OCI-LY1 (cell line): ENCODE measurements around the gene ARF3.

Experiments
- EZH2 ChIP-seq: fragments of 200-600 bp; sonication (generic), shearing (Covaris generic); IDR thresholded peaks from 2 replicates; pipeline ENCODE4 v1.8.0; 2017; ENCODE audit warnings: borderline replicate concordance, mixed run types, mild to moderate bottlenecking, antibody characterized with exemption, low read length, moderate library complexity, mixed read lengths
- TF ChIP-seq, protein P1 (sequence below): fragments of 200-600 bp; sonication (generic), shearing (Covaris generic); IDR thresholded peaks from 2 replicates; pipeline ENCODE4 v1.5.1; 2017; ENCODE audit warnings: mild to moderate bottlenecking, antibody characterized with exemption, low read length, moderate library complexity, mixed read lengths

DNA sequence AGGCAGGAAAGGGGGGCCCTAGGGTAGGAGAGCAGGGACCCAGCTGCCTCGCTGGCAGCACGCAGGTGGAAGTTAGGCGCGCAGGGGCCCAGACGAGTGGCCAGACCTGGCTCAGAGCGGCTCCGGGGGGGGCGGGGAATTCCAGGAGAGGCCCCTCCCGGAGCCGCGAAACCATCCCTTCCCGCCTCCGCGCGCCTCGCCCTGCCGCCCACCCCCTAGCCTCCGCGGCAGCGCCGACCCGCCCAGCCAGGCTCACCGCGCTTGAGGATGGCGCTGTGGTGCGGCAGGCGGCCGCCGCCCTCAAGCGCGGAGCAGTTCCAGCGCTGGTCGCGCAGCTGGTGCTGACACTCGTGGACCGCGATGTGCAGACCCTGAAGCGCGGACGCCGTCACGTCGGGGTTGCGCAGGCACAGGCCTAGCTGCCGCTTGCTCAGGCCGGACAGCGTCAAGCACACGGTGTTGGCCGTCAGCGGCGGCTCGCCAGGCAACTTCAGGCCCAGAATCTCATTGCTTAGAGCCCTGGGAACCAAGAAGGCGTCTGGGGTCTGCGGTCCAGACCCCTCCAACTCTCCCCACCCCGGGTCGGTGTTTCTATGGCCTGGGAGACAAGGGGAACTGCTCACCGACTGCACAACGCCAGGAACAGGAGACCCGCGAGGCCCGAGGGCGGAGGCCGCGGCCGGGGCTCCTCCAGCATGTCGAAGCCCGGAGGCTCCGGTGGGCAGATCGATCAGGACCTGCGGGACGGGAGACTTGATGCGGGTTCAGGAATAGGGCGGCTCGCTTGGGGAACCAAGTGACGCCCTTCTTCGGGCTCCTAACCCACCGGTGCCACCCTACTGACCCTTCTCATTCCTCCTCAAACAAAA is 12.8 kb upstream of the ARF3 start:
- no peak for TF ChIP-seq EZH2
- TF ChIP-seq, protein P1, sequence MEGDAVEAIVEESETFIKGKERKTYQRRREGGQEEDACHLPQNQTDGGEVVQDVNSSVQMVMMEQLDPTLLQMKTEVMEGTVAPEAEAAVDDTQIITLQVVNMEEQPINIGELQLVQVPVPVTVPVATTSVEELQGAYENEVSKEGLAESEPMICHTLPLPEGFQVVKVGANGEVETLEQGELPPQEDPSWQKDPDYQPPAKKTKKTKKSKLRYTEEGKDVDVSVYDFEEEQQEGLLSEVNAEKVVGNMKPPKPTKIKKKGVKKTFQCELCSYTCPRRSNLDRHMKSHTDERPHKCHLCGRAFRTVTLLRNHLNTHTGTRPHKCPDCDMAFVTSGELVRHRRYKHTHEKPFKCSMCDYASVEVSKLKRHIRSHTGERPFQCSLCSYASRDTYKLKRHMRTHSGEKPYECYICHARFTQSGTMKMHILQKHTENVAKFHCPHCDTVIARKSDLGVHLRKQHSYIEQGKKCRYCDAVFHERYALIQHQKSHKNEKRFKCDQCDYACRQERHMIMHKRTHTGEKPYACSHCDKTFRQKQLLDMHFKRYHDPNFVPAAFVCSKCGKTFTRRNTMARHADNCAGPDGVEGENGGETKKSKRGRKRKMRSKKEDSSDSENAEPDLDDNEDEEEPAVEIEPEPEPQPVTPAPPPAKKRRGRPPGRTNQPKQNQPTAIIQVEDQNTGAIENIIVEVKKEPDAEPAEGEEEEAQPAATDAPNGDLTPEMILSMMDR, result no peak; the same call in 1 of the 2 replicates
